Thyroid gland (tissue), 4 donors: ENCODE measurements around the gene ROBO4.

Experiments
- CTCF ChIP-seq, 6 experiments: fragments of 200-600 bp in 3 of 6; fragments of 450-650 bp in 3 of 6; sonication (generic) in 3 of 6; IDR thresholded peaks; one replicate each; pipeline ENCODE4 v1.5.1; 2016 to 2019; ENCODE audit warnings: antibody characterized with exemption in 6 of 6, mild to moderate bottlenecking in 2 of 6, inconsistent platforms in 1 of 6, moderate library complexity in 1 of 6
- POLR2A ChIP-seq, 2 donors: fragments of 450-650 bp; IDR thresholded peaks; one replicate each; pipeline ENCODE4 v1.6.1; 2017; ENCODE audit warnings: antibody characterized with exemption in 2 of 2, mild to moderate bottlenecking in 2 of 2, moderate library complexity in 1 of 2

DNA sequence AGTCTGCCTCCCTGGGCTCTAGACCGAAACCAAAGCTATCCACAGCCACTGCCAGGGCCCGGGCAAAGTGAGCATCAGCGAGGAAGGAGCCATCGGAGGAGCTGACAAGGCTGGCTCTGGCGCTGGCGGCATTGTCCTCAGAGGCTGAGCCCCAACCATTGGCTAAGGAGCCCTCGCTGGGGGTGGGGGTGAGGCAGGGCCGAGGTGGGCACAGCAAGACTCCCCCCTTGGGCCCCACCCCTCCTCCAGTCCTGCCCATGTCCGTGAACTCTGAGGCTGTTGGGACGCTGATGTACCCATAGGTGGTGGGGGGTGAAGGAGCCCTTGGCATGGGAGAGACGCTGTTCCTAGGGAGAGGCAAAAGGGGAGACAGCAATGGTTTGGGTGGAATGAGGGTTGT lies 11.2 kb downstream of the ROBO4 start:
- TF ChIP-seq CTCF (IDR thresholded peaks at IDR 0.05) (no peak), POLR2A (IDR thresholded peaks at IDR 0.05) (no peak)
